Mammary epithelial cell (primary cell): ENCODE data around the gene FARSA.

ENCODE experiments used
- CTCF ChIP-seq, 2 donors: IDR thresholded peaks in 1 of 2; conservative IDR thresholded peaks in 1 of 2; 2 replicates each; pipeline ENCODE4 v1.5.1; 2011 to 2012; ENCODE audit warnings: inconsistent platforms in 2 of 2, low read length in 2 of 2, mild to moderate bottlenecking in 2 of 2, control low read depth in 1 of 2, low read depth in 1 of 2; ENCODE audit not compliant: insufficient read depth in 1 of 2; ENCODE audit errors: extremely low read depth in 1 of 2
- EZH2 ChIP-seq: IDR thresholded peaks from 2 replicates; pipeline ENCODE4 v1.6.1; 2012; ENCODE audit warnings: low read length, inconsistent platforms, borderline replicate concordance

- TF ChIP-seq CTCF (conservative IDR thresholded peaks at IDR 0.05 in 1 of 2, IDR thresholded peaks at IDR 0.05 in 1 of 2; ENCODE audit: extremely low read depth in 1 of 2, insufficient read depth in 1 of 2, low read depth in 1 of 2, low read length in 2 of 2) (no peak), EZH2 (no peak)
Observed at GRCh38 chr19:12943437-12944044, 10.0 kb upstream of the FARSA start.
